PFSK-1 (cell line): Measurements from ENCODE around the gene INSYN1.

Experiments used
- FOXP2 ChIP-seq: optimal IDR thresholded peaks from 2 replicates; pipeline ENCODE3; 2011; ENCODE audit warnings: borderline replicate concordance, control low read depth, inconsistent platforms; ENCODE audit not compliant: insufficient read depth; ENCODE audit errors: extremely low read length, extremely low read depth
- POLR2AphosphoS5 ChIP-seq: IDR thresholded peaks from 2 replicates; pipeline ENCODE4 v1.6.1; 2012; ENCODE audit warnings: low read depth, mild to moderate bottlenecking, control low read depth, low read length, moderate library complexity
- REST ChIP-seq, 2 experiments: IDR thresholded peaks; 2 replicates each; pipeline versions ENCODE4 v1.6.1 to v1.8.0; 2011 to 2012; ENCODE audit warnings: low read depth in 2 of 2, low read length in 2 of 2, control low read depth in 1 of 2, inconsistent platforms in 1 of 2, mild to moderate bottlenecking in 1 of 2, moderate library complexity in 1 of 2; ENCODE audit not compliant: insufficient read depth in 1 of 2
- SIN3A ChIP-seq: IDR thresholded peaks from 2 replicates; pipeline ENCODE4 v1.6.1; 2012; ENCODE audit warnings: mild to moderate bottlenecking, low read length, moderate library complexity, borderline replicate concordance; ENCODE audit not compliant: insufficient read depth
- TAF1 ChIP-seq: IDR thresholded peaks from 2 replicates; pipeline ENCODE4 v1.6.1; 2012; ENCODE audit warnings: low read length, control low read depth, borderline replicate concordance; ENCODE audit not compliant: insufficient read depth

Gene INSYN1

GRCh38 chr15:73697033-73697467, 56.1 kb downstream of the INSYN1 start:
- TF ChIP-seq FOXP2 (peak; percentile 70), TAF1 (no peak), REST (IDR thresholded peaks at IDR 0.05; ENCODE audit: insufficient read depth in 1 of 2, low read depth in 2 of 2, low read length in 2 of 2) (peak; percentile 30 to 37; a peak in 1 of 4 replicates), POLR2AphosphoS5 (no peak; the same call in 1 of the 2 replicates), SIN3A (peak; percentile 100)

- TF ChIP-seq FOXP2 (no peak), SIN3A (no peak), REST (IDR thresholded peaks at IDR 0.05; ENCODE audit: insufficient read depth in 1 of 2, low read depth in 2 of 2, low read length in 2 of 2) (no peak), POLR2AphosphoS5 (no peak), TAF1 (no peak)
These were observed 56.5 kb downstream of the INSYN1 start for GRCh38 chr15:73696641-73697001.

- no peak for TF ChIP-seq SIN3A
- no peak for TF ChIP-seq FOXP2
- no peak for TF ChIP-seq REST (IDR thresholded peaks at IDR 0.05; ENCODE audit: insufficient read depth in 1 of 2, low read depth in 2 of 2, low read length in 2 of 2)
- TF ChIP-seq POLR2AphosphoS5, result no peak
- TF ChIP-seq TAF1, result no peak
These were observed 57.1 kb downstream of the INSYN1 start for GRCh38 chr15:73695773-73696640.

- TF ChIP-seq TAF1, result no peak
- peak; percentile 28 for TF ChIP-seq FOXP2
These were observed 58.7 kb downstream of the INSYN1 start for GRCh38 chr15:73694419-73694818.

GRCh38 chr15:73691396-73691795, 61.8 kb downstream of the INSYN1 start:
- TF ChIP-seq REST (IDR thresholded peaks at IDR 0.05; ENCODE audit: insufficient read depth in 1 of 2, low read depth in 2 of 2, low read length in 2 of 2) (peak; percentile 64 to 77), TAF1 (0 out of 2 replicates have a peak, but pooled peaks have one; percentile 42), SIN3A (no peak)
